SK-N-SH treated with all-trans-retinoic acid at 6 μM for 48 hours (cell line): Measurements from ENCODE around the gene TRMT10A.

ENCODE experiments used
- ATAC-seq: fragments of 200-7000 bp; cut with Tn5 transposase; 3 replicates; pipeline ENCODE4 v1.9.1; 2020; ENCODE audit warnings: mild to moderate bottlenecking, moderate library complexity
- ARNTL ChIP-seq: fragments of 450-650 bp; formaldehyde crosslinking; IDR thresholded peaks from 2 replicates; pipeline ENCODE4 v1.5.0; 2020; ENCODE audit warnings: low read depth, mild to moderate bottlenecking, moderate library complexity, borderline replicate concordance
- BACH2 ChIP-seq: fragments of 250-450 bp; sonication (Bioruptor Pico); IDR thresholded peaks from 2 replicates; pipeline ENCODE4 v1.9.0; 2021; ENCODE audit warnings: mild to moderate bottlenecking, borderline replicate concordance
- CREB5 ChIP-seq: fragments of 250-450 bp; sonication (Bioruptor Pico); IDR thresholded peaks from 2 replicates; pipeline ENCODE4 v1.5.1; 2020; ENCODE audit warnings: low read depth, mild to moderate bottlenecking, moderate library complexity
- CSDC2 ChIP-seq: fragments of 250-450 bp; sonication (Bioruptor Pico); IDR thresholded peaks from 2 replicates; pipeline ENCODE4 v1.5.0; 2020; ENCODE audit warnings: mild to moderate bottlenecking, moderate library complexity
- CSRNP3 ChIP-seq: fragments of 250-450 bp; sonication (Bioruptor Pico); IDR thresholded peaks from 2 replicates; pipeline ENCODE4 v1.5.1; 2021; ENCODE audit warnings: mild to moderate bottlenecking, moderate library complexity
- GLIS3 ChIP-seq: fragments of 250-450 bp; sonication (Bioruptor Pico); IDR thresholded peaks from 2 replicates; pipeline ENCODE4 v1.5.0; 2020; ENCODE audit warnings: mild to moderate bottlenecking, moderate library complexity
- ISL1 ChIP-seq: fragments of 250-450 bp; sonication (Bioruptor Pico); IDR thresholded peaks from 2 replicates; pipeline ENCODE4 v2.1.2; 2022; ENCODE audit warnings: mild to moderate bottlenecking, moderate library complexity
- OSR1 ChIP-seq: fragments of 250-450 bp; sonication (Bioruptor Pico); IDR thresholded peaks from 2 replicates; pipeline ENCODE4 v1.8.0; 2022; ENCODE audit warnings: moderate library complexity, mild to moderate bottlenecking, inconsistent platforms
- POU6F1 ChIP-seq: fragments of 250-450 bp; sonication (Bioruptor Pico); IDR thresholded peaks from 2 replicates; pipeline ENCODE4 v1.8.0; 2021; ENCODE audit warnings: low read depth, mild to moderate bottlenecking, moderate library complexity, borderline replicate concordance
- PPARA ChIP-seq: fragments of 250-450 bp; sonication (Bioruptor Pico); IDR thresholded peaks from 2 replicates; pipeline ENCODE4 v1.5.0; 2020; ENCODE audit warnings: mild to moderate bottlenecking, borderline replicate concordance
- RARB ChIP-seq: fragments of 250-450 bp; sonication (Bioruptor Pico); IDR thresholded peaks from 2 replicates; pipeline ENCODE4 v1.8.0; 2021; ENCODE audit warnings: mild to moderate bottlenecking, moderate library complexity
- SNAI2 ChIP-seq: fragments of 250-450 bp; sonication (Bioruptor Pico); IDR thresholded peaks from 2 replicates; pipeline ENCODE4 v1.5.0; 2020; ENCODE audit warnings: mild to moderate bottlenecking, moderate library complexity
- TOX ChIP-seq: fragments of 250-450 bp; sonication (Bioruptor Pico); IDR thresholded peaks from 2 replicates; pipeline ENCODE4 v1.8.0; 2021; ENCODE audit warnings: mild to moderate bottlenecking, moderate library complexity, borderline replicate concordance
- ZFP3 ChIP-seq: fragments of 250-450 bp; sonication (Bioruptor Pico); IDR thresholded peaks from 2 replicates; pipeline ENCODE4 v1.5.0; 2020; ENCODE audit warnings: mild to moderate bottlenecking, moderate library complexity
- ZFP30 ChIP-seq: fragments of 450-650 bp; formaldehyde crosslinking; IDR thresholded peaks from 2 replicates; pipeline ENCODE4 v1.5.0; 2022; ENCODE audit warnings: mild to moderate bottlenecking, moderate library complexity
- ZNF565 ChIP-seq: fragments of 450-650 bp; formaldehyde crosslinking; conservative IDR thresholded peaks from 2 replicates; pipeline ENCODE4 v1.5.0; 2020; ENCODE audit warnings: low read depth, mild to moderate bottlenecking, moderate library complexity
- ZNF70 ChIP-seq: fragments of 450-650 bp; formaldehyde crosslinking; IDR thresholded peaks from 2 replicates; pipeline ENCODE4 v1.5.0; 2020; ENCODE audit warnings: mild to moderate bottlenecking, moderate library complexity
- TF ChIP-seq, protein P1 (sequence below): fragments of 250-450 bp; sonication (Bioruptor Pico); IDR thresholded peaks from 2 replicates; pipeline ENCODE4 v1.8.0; 2020; ENCODE audit warnings: mild to moderate bottlenecking, moderate library complexity, borderline replicate concordance

The TRMT10A gene

GRCh38 chr4:99572527-99573240, 8.8 kb upstream of the TRMT10A start:
- ATAC-seq = no peak
- no peak for TF ChIP-seq GLIS3
- TF ChIP-seq BACH2 (CRISPR knock-in tag) = no peak
- no peak for TF ChIP-seq TOX
- no peak for TF ChIP-seq CSRNP3

- no peak for ATAC-seq
- TF ChIP-seq OSR1 (CRISPR knock-in tag) (no peak), ZNF70 (CRISPR knock-in tag) (no peak), SNAI2 (CRISPR knock-in tag) (no peak), CREB5 (no peak), PPARA (CRISPR knock-in tag) (no peak), ARNTL (no peak), BACH2 (CRISPR knock-in tag) (no peak)
Measured at GRCh38 chr4:99571883-99572282, 8.0 kb upstream of the TRMT10A start.

DNA sequence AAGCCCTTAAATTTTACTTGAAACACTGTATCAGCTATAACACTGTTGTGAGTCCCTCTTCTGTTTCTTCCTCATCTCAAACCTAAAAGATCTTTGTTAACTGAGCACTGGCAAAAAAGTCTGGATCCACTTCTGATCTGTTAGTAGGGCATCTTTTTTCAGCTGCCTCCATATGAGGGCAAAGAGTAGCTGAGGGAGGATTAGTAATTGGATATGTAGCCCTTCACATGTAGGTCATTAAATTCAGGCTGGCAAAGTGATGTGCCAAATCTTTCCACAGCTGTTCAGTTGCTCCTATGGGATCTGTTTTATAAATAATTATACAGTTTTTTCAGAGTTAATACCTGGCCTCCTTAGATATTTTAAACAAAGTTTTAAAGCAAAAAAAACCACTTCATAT, 1.1 kb upstream of the TRMT10A start:
- no peak for ATAC-seq
- no peak for TF ChIP-seq ISL1 (CRISPR knock-in tag)
- TF ChIP-seq OSR1 (CRISPR knock-in tag) = no peak

DNA sequence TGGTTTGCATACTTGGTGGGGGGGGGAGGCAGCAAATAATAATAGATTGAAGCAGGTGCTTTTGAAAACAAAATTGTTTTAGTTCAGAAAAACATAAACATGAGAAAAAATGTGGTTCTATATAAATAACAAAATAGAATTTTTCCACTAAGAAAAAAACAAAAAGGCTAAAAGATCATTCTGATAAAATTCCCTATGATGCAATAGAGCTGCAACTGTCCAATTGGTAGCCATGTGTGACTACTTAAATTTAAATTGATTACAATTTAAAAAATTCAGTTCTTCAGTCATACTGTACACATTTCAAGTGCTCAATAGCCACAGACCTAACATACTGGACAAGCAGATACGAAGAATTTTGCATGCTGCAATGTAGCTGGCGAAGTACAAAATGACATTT, 11.0 kb downstream of the TRMT10A start:
- TF ChIP-seq ZFP30 (CRISPR knock-in tag) (no peak), RARB (CRISPR knock-in tag) (no peak), ZFP3 (CRISPR knock-in tag) (no peak), CREB5 (no peak), CSRNP3 (no peak), ZNF70 (CRISPR knock-in tag) (no peak), TOX (no peak)
- TF ChIP-seq, all 23 proteins: peak for 0
- no peak for ATAC-seq

DNA sequence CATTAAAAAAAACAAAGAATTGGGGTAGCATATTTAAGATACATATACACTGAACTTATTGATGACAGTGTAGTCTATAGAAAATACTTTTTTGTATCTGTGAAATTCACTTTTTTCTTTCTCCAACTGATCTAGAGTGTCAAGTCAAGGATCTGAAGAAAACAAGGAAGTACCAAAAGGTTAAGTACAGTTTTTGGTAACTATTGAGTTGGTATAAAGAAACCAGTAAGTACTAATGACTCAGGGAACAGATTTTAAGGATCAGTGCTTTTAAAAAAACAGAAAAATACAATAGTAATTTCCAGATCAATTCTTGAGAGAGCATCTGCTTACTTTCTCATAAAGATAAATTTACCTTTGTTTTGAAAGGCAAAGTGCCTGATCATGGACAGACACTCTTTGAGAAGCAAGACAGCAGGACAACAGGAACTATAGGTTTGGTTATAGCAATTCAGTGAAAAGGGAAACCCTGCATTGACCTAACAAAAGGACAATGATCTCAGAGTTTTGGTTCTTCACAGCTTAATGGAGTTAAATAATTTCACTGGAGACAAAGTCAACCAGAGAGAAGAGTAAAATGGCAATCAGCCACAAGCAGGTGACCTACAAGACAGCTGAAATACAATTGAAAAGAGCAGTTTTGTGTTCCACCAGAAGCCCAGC, 23.4 kb downstream of the TRMT10A start:
- no peak for ATAC-seq
- TF ChIP-seq ARNTL = no peak
- TF ChIP-seq, protein P1, sequence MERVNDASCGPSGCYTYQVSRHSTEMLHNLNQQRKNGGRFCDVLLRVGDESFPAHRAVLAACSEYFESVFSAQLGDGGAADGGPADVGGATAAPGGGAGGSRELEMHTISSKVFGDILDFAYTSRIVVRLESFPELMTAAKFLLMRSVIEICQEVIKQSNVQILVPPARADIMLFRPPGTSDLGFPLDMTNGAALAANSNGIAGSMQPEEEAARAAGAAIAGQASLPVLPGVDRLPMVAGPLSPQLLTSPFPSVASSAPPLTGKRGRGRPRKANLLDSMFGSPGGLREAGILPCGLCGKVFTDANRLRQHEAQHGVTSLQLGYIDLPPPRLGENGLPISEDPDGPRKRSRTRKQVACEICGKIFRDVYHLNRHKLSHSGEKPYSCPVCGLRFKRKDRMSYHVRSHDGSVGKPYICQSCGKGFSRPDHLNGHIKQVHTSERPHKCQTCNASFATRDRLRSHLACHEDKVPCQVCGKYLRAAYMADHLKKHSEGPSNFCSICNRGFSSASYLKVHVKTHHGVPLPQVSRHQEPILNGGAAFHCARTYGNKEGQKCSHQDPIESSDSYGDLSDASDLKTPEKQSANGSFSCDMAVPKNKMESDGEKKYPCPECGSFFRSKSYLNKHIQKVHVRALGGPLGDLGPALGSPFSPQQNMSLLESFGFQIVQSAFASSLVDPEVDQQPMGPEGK (CRISPR knock-in tag) = no peak

DNA sequence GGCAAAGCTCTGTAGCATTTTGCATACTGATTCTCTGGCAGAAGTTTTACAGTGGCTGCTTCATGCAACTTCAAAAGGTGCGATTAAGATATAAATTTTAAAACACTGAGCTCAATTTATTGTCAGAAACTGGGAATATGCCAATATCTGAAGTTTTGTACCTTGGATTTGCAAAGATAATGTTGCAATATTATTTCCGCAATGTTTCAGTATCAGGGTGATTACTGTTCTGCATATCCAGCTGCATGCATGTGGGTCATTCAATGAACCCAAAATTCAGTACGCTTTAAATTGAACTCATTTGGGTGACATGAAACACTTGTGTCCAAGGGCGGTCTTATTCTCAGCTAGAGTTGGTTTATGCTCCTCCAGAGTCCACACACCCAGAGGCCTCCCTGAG, 26.2 kb downstream of the TRMT10A start:
- ATAC-seq = no peak
- TF ChIP-seq ZNF565 (CRISPR knock-in tag) (no peak), POU6F1 (no peak), GLIS3 (no peak), ZFP30 (CRISPR knock-in tag) (no peak), OSR1 (CRISPR knock-in tag) (no peak), PPARA (CRISPR knock-in tag) (no peak), TOX (no peak), CSDC2 (CRISPR knock-in tag) (no peak), CREB5 (no peak), SNAI2 (CRISPR knock-in tag) (no peak), BACH2 (CRISPR knock-in tag) (no peak)
- TF ChIP-seq, protein P1 (CRISPR knock-in tag) = no peak
